ENCODE measurements around the gene NLRC5. TPM values are rescaled to one million over a fixed set of nuclear protein-coding genes. Genes with fewer than 3 reads are reported as not detected.

NLRC5 gene
- total RNA-seq, 1 donor from 2014 or later, result 47.5 TPM

DNA sequence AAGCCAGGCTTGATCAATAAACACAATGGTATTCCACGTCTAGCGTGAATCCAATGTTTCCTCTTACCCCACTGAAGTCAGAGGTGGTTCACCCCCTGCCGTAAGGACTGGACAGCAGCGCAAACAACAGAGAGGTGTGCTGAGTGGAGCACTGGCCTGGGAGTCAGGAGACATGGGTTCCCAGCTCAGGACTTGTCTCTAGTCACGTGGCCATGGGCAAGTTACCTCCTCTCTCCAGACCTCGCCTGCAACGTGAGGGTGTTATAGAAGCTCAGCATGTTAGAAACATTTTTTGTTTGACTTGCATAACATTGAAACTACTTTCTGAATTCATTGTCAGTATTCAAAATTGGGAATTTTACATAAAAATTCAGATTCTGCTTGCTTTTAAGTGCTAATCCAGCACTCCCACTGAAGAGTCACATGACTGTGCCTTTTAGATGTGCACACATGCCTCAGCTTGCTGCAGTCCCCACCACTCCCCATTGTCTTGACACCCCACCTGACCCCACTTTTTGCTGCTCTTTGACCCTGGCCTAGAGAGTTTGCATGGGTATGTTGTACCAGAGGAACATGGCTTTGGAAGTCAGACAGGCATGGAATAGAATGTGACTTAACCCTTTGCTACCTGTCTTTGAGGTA is 94.2 kb downstream of the NLRC5 start:
- intact Hi-C loops (cut with DNase I), result loop anchor here (10.0 kb wide), 1 partner anchor 81 kb away; no protein-coding TSS in a partner anchor
- no peak for ATAC-seq

DNA sequence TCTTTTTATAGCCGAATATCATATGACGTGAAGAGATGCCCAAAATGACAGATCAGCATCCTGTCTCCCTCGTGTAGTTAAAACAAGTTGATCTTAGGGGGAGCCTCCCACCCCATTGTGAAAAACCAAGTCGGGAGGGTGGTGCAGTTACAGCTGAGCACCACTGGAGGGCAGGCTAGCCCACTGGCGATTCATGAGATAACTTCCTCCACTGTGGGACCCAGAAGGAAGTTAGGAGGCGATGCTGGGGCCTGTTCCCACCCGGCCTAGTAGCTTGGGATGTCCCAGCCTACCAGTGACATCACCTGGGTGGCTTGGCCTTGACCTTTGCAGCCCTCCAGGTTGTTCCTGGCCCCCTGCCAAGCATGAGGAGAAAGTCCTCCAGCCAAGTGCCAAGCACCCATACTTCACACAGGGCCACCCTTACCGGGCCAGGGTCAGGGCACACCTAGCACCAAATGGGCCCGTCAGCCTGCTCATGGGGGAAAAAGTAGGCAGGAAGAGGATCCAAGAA is 95.0 kb downstream of the NLRC5 start:
- peaks cover 12% of the 10 kb centered on the region for H3K4me1 ChIP-seq
- no peak overlapping the region for H3K4me3 ChIP-seq
- H3K9me3 ChIP-seq, result no peaks in the 10 kb centered on the region
- peak; percentile 92 to 94 for ATAC-seq
- DNase-seq, result peak; percentile 86
- TF ChIP-seq, protein P1, sequence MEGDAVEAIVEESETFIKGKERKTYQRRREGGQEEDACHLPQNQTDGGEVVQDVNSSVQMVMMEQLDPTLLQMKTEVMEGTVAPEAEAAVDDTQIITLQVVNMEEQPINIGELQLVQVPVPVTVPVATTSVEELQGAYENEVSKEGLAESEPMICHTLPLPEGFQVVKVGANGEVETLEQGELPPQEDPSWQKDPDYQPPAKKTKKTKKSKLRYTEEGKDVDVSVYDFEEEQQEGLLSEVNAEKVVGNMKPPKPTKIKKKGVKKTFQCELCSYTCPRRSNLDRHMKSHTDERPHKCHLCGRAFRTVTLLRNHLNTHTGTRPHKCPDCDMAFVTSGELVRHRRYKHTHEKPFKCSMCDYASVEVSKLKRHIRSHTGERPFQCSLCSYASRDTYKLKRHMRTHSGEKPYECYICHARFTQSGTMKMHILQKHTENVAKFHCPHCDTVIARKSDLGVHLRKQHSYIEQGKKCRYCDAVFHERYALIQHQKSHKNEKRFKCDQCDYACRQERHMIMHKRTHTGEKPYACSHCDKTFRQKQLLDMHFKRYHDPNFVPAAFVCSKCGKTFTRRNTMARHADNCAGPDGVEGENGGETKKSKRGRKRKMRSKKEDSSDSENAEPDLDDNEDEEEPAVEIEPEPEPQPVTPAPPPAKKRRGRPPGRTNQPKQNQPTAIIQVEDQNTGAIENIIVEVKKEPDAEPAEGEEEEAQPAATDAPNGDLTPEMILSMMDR (IDR thresholded peaks at IDR 0.05), result peak; percentile 99
- peaks cover 19% of the 10 kb centered on the region for H3K36me3 ChIP-seq
- H3K27ac ChIP-seq, result peak overlapping the region; percentile 56
- no peaks in the 10 kb centered on the region for H3K27me3 ChIP-seq (ENCODE audit: low read depth)
- intact Hi-C loops (cut with DNase I), result loop anchor here (10.0 kb wide), 1 partner anchor 80 kb away; no protein-coding TSS in a partner anchor

More for the DNA sequence above, 94.2 kb downstream of the NLRC5 start:
- H3K27ac ChIP-seq, result no peak overlapping the region
- peaks cover 23% of the 10 kb centered on the region for H3K36me3 ChIP-seq
- no peaks in the 10 kb centered on the region for H3K27me3 ChIP-seq (ENCODE audit: low read depth)
- H3K4me3 ChIP-seq, result no peak overlapping the region
- no peaks in the 10 kb centered on the region for H3K9me3 ChIP-seq
- no peak for DNase-seq
- H3K4me1 ChIP-seq, result peaks cover 12% of the 10 kb centered on the region
- TF ChIP-seq, protein P1 (IDR thresholded peaks at IDR 0.05), result no peak

DNA sequence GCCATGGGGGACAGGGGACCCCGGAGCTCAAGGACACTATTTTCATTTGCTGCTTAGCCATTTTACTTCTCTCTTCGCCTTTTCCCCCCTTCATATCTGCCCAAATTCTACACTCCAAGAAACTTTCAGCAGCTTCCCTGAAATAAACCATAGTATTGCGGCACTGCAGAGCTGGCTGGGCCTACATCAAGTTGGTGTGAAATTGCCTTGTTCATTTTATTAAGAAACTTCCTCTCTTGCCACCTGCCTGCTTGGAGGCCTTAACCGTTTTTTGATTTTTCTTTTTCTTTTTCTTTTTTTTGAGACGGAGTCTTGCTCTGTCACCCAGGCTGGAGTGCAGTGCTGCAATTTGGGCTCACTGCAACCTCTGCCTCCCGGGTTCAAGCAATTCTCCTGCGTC is 95.6 kb downstream of the NLRC5 start:
- ATAC-seq (peak in 1 of 2 donors; percentile 13), DNase-seq (no peak)
- Histone ChIP-seq H3K27ac (peak overlapping the region; percentile 56), H3K4me1 (peaks cover 12% of the 10 kb centered on the region), H3K9me3 (no peaks in the 10 kb centered on the region), H3K4me3 (no peak overlapping the region), H3K36me3 (peaks cover 12% of the 10 kb centered on the region), H3K27me3 (ENCODE audit: low read depth) (no peaks in the 10 kb centered on the region)
- TF ChIP-seq, protein P1 (IDR thresholded peaks at IDR 0.05), result no peak
- intact Hi-C loops (cut with DNase I), result loop anchor here (10.0 kb wide), 1 partner anchor 80 kb away; no protein-coding TSS in a partner anchor

DNA sequence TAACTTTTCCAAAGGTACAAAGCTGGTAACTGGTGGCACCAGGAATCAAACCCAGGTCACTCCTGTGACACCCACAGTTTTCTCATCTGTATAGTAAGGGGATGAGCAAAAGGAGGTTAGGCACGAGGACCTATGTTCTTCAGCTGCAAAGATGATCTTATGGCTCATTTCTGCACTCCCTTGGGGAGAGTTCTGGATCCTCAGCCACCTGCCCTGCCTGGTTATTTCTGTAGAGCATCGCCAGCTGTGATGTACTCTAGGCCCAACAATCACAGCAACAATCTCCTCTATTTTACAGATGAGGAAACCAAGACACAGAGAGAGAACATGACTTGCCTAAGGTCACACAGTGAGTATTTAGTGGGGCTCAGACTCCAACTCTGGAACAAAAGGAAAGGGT is 97.6 kb downstream of the NLRC5 start:
- Histone ChIP-seq H3K27me3 (ENCODE audit: low read depth) (no peaks in the 10 kb centered on the region), H3K4me3 (no peak overlapping the region), H3K4me1 (peaks cover 30% of the 10 kb centered on the region), H3K27ac (no peak overlapping the region), H3K36me3 (peaks cover 7% of the 10 kb centered on the region), H3K9me3 (no peaks in the 10 kb centered on the region)
- DNase-seq (no peak), ATAC-seq (no peak)
- TF ChIP-seq, protein P1 (IDR thresholded peaks at IDR 0.05), result no peak
- intact Hi-C loops (cut with DNase I), result loop anchor here (10.0 kb wide), 1 partner anchor 78 kb away; no protein-coding TSS in a partner anchor

DNA sequence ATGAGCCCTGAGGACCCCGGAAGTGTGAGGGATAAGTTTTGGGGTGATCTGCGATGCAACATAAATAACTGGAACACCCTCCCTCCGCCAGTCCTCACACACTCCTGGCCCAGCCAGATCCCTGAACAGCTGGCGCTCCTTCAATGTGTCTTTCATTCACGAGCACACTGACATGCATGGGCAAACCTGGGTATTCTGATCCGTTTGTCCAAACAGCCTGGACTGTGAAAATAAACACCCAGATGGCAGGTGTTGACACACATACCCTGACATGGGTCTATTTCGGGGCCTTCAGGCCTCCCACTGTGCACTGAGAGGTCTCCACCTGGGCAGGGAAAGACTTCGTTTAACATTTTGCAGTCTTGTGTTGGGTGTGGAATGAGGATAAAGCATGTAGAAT is 100.0 kb downstream of the NLRC5 start:
- Histone ChIP-seq H3K9me3 (no peaks in the 10 kb centered on the region), H3K4me3 (no peak overlapping the region), H3K36me3 (no peaks in the 10 kb centered on the region), H3K27me3 (ENCODE audit: low read depth) (no peaks in the 10 kb centered on the region), H3K4me1 (peaks cover 38% of the 10 kb centered on the region), H3K27ac (no peak overlapping the region)
- DNase-seq (no peak), ATAC-seq (no peak)
- TF ChIP-seq, protein P1 (IDR thresholded peaks at IDR 0.05), result no peak
- intact Hi-C loops (cut with DNase I), result loop anchor here (10.0 kb wide), 1 partner anchor 75 kb away; no protein-coding TSS in a partner anchor

Measured in lower lobe of right lung (tissue), 2 donors.